Prostate gland (tissue), 2 donors: ENCODE data around the gene OR10D3. TPM values are rescaled to one million over a fixed set of nuclear protein-coding genes. Genes with fewer than 3 reads are reported as not detected.

Experiments
- DNase-seq: peaks from one replicate; pipeline ENCODE4 v3.0.0-alpha.2; 2019; ENCODE audit warnings: low spot score
- H3K27ac ChIP-seq, 2 donors: fragments of 200-600 bp; sonication (generic); 2 replicates each; pipeline ENCODE4 v1.5.1; 2017 to 2019
- H3K27me3 ChIP-seq: fragments of 200-600 bp; sonication (generic); replicated peaks from 2 replicates; pipeline ENCODE4 v1.5.1; 2019; ENCODE audit not compliant: insufficient read depth
- H3K36me3 ChIP-seq, 2 donors: fragments of 200-600 bp; sonication (generic); 1 replicate in 1 of 2; 2 replicates in 1 of 2; pipeline versions ENCODE4 v1.5.1 to v1.8.1; 2017 to 2019
- H3K4me1 ChIP-seq: fragments of 200-600 bp; sonication (generic); replicated peaks from 2 replicates; pipeline ENCODE4 v1.5.1; 2019
- H3K4me3 ChIP-seq, 2 donors: fragments of 200-600 bp; sonication (generic); 2 replicates each; pipeline ENCODE4 v1.5.1; 2017 to 2019
- H3K9me3 ChIP-seq: fragments of 200-600 bp; sonication (generic); 2 replicates; pipeline ENCODE4 v1.5.1; 2017
- CTCF ChIP-seq, 4 experiments: fragments of 200-600 bp in 2 of 4; fragments of 450-650 bp in 2 of 4; sonication (generic) in 2 of 4; IDR thresholded peaks; 1 replicate in 3 of 4; 2 replicates in 1 of 4; pipeline ENCODE4 v1.5.1; 2016 to 2019; ENCODE audit warnings: antibody characterized with exemption in 4 of 4, mild to moderate bottlenecking in 2 of 4, moderate library complexity in 2 of 4
- POLR2A ChIP-seq: fragments of 450-650 bp; IDR thresholded peaks from one replicate; pipeline ENCODE4 v1.6.1; 2016; ENCODE audit warnings: antibody characterized with exemption, mild to moderate bottlenecking
- POLR2AphosphoS5 ChIP-seq: sonication (generic); formaldehyde crosslinking; IDR thresholded peaks from one replicate; pipeline ENCODE4 v1.6.1; 2017; ENCODE audit warnings: antibody characterized with exemption
- WGBS: methylation state at CpG from one replicate; pipeline ENCODE4 v1.1.5; 2018; 5-methylcytosine and 5-hydroxymethylcytosine counted together
- intact Hi-C: fragments of 100-400 bp; cut with DNase I; formaldehyde crosslinking; loops from one replicate; pipeline ENCODE4 v1.14.2; 2022
- total RNA-seq, 2 donors: library from RNA; depleted of rRNA; stranded (reverse); fragments of >200 nt; gene quantifications; one replicate each; pipeline ENCODE4 v1.1.0, GENCODE V29; 2016

Gene OR10D3
- total RNA-seq, 2 donors from 2014 or later: not detected

GRCh38 chr11:124195189-124195734 lies 12.1 kb downstream of the OR10D3 start:
- Histone ChIP-seq H3K4me1 (no peaks in the 10 kb centered on the region), H3K4me3 (no peak overlapping the region), H3K36me3 (no peaks in the 10 kb centered on the region), H3K27me3 (no peaks in the 10 kb centered on the region), H3K27ac (no peak overlapping the region), H3K9me3 (no peaks in the 10 kb centered on the region)
- no peak for DNase-seq
- peak in 3 of 4 experiments; percentile 11 to 62 (median 31) for TF ChIP-seq CTCF (IDR thresholded peaks at IDR 0.05)
- no peak for TF ChIP-seq POLR2AphosphoS5
- WGBS: 30% methylated on average over 4 of the region's 4 CpGs
- intact Hi-C loops: no loop called here

- no peaks in the 10 kb centered on the region for H3K27me3 ChIP-seq
- no peak for DNase-seq
- intact Hi-C loops: no loop called here
- H3K4me1 ChIP-seq: no peaks in the 10 kb centered on the region
- WGBS: 65% methylated on average over 2 of the region's 2 CpGs
- no peak overlapping the region for H3K27ac ChIP-seq
- TF ChIP-seq POLR2A (no peak), CTCF (IDR thresholded peaks at IDR 0.05) (no peak), POLR2AphosphoS5 (no peak)
- H3K9me3 ChIP-seq: no peaks in the 10 kb centered on the region
- no peak overlapping the region for H3K4me3 ChIP-seq
- H3K36me3 ChIP-seq: no peaks in the 10 kb centered on the region
Measured at GRCh38 chr11:124197999-124198398, 14.9 kb downstream of the OR10D3 start.

GRCh38 chr11:124198897-124199296 lies 15.8 kb downstream of the OR10D3 start:
- intact Hi-C loops: no loop called here
- Histone ChIP-seq H3K27me3 (no peaks in the 10 kb centered on the region), H3K36me3 (no peaks in the 10 kb centered on the region), H3K9me3 (no peaks in the 10 kb centered on the region), H3K27ac (no peak overlapping the region), H3K4me1 (no peaks in the 10 kb centered on the region), H3K4me3 (no peak overlapping the region)
- TF ChIP-seq POLR2A (no peak), CTCF (IDR thresholded peaks at IDR 0.05) (no peak)
- WGBS: 92% methylated on average over 7 of the region's 7 CpGs
- no peak for DNase-seq

- Histone ChIP-seq H3K36me3 (no peaks in the 10 kb centered on the region), H3K9me3 (no peaks in the 10 kb centered on the region), H3K4me1 (no peaks in the 10 kb centered on the region), H3K27me3 (no peaks in the 10 kb centered on the region), H3K27ac (no peak overlapping the region), H3K4me3 (no peak overlapping the region)
- intact Hi-C loops: no loop called here
- no peak for DNase-seq
- TF ChIP-seq POLR2A: no peak
- no peak for TF ChIP-seq CTCF (IDR thresholded peaks at IDR 0.05)
- TF ChIP-seq POLR2AphosphoS5: no peak
- WGBS: 58% methylated on average over 1 of the region's 1 CpG
Measured at GRCh38 chr11:124199702-124200101, 16.6 kb downstream of the OR10D3 start.

GRCh38 chr11:124200671-124201070 lies 17.5 kb downstream of the OR10D3 start:
- no peaks in the 10 kb centered on the region for H3K4me1 ChIP-seq
- no peak for DNase-seq
- WGBS: 90% methylated on average over 16 of the region's 16 CpGs
- no peaks in the 10 kb centered on the region for H3K27me3 ChIP-seq
- intact Hi-C loops: no loop called here
- no peak overlapping the region for H3K4me3 ChIP-seq
- TF ChIP-seq POLR2A: no peak
- no peak for TF ChIP-seq CTCF (IDR thresholded peaks at IDR 0.05)
- no peak for TF ChIP-seq POLR2AphosphoS5
- no peaks in the 10 kb centered on the region for H3K9me3 ChIP-seq
- H3K36me3 ChIP-seq: no peaks in the 10 kb centered on the region
- H3K27ac ChIP-seq: no peak overlapping the region
